H1 (cell line): Measurements from ENCODE around the gene KRT27.

Source experiments
- CEBPB ChIP-seq: IDR thresholded peaks from 2 replicates; pipeline ENCODE4 v1.6.1; 2012; ENCODE audit warnings: low read depth, low read length
- EP300 ChIP-seq, 2 experiments: IDR thresholded peaks; 1 replicate in 1 of 2; 2 replicates in 1 of 2; pipeline ENCODE4 v1.6.1; 2011 to 2012; ENCODE audit warnings: low read depth in 2 of 2, low read length in 2 of 2, mild to moderate bottlenecking in 2 of 2, borderline replicate concordance in 1 of 2, inconsistent platforms in 1 of 2, moderate library complexity in 1 of 2
- EZH2 ChIP-seq: fragments of 200-600 bp; sonication (generic); IDR thresholded peaks from 2 replicates; pipeline ENCODE4 v1.7.1; 2012; ENCODE audit warnings: low read depth, mild to moderate bottlenecking, moderate library complexity, low read length, inconsistent platforms; ENCODE audit not compliant: severe bottlenecking
- POLR2A ChIP-seq, 2 experiments: IDR thresholded peaks; 1 replicate in 1 of 2; 2 replicates in 1 of 2; pipeline ENCODE4 v1.6.1; 2011; ENCODE audit warnings: low read depth in 2 of 2, low read length in 2 of 2, mild to moderate bottlenecking in 2 of 2; ENCODE audit errors: control extremely low read depth in 1 of 2
- RFX5 ChIP-seq: IDR thresholded peaks from 2 replicates; pipeline ENCODE4 v1.6.1; 2011; ENCODE audit warnings: low read depth, low read length, improper control_type of control experiment, borderline replicate concordance
- SIN3A ChIP-seq, 2 experiments: IDR thresholded peaks in 1 of 2; conservative IDR thresholded peaks in 1 of 2; 2 replicates each; pipeline ENCODE4 v1.6.1; 2011 to 2012; ENCODE audit warnings: low read length in 2 of 2, improper control_type of control experiment in 1 of 2, low read depth in 1 of 2, mild to moderate bottlenecking in 1 of 2
- ZNF274 ChIP-seq: IDR thresholded peaks from 2 replicates; pipeline ENCODE4 v1.7.0; 2012; ENCODE audit warnings: low read length, borderline replicate concordance; ENCODE audit errors: extremely low read depth
- TF ChIP-seq, protein P1 (sequence below): IDR thresholded peaks from 2 replicates; pipeline ENCODE4 v1.6.1; 2012; ENCODE audit warnings: inconsistent platforms
- TF ChIP-seq, protein P2 (sequence below): IDR thresholded peaks from 2 replicates; pipeline ENCODE4 v1.6.1; 2011; ENCODE audit warnings: low read length, improper control_type of control experiment
- TF ChIP-seq, protein P3 (sequence below), 3 experiments: IDR thresholded peaks; 1 replicate in 2 of 3; 2 replicates in 1 of 3; pipeline versions ENCODE4 v1.5.1 to v1.6.1; 2011; ENCODE audit warnings: low read length in 3 of 3, mild to moderate bottlenecking in 3 of 3, inconsistent platforms in 2 of 3, low read depth in 1 of 3, moderate library complexity in 1 of 3; ENCODE audit not compliant: insufficient read depth in 1 of 3; ENCODE audit errors: control extremely low read depth in 1 of 3

DNA sequence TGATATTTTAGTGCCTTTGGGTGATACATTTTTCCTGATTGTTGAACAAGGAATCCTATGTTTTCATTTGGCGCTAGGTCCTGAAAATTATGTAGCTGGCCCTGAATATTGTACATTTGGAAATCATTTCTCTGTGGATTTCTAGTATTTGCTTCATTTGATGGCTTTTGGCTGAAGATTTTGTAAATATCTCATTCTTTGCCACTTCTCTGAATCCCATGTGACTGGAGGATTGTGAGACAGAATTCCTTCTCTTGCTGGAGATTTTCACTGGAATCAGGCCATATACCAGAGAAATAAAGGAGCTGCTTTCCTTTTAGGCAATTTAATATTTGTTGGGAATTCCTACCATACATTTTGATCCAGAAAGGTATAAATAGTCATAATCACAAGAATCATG, 8.8 kb upstream of the KRT27 start:
- no peak for TF ChIP-seq POLR2A (IDR thresholded peaks at IDR 0.05; ENCODE audit: control extremely low read depth in 1 of 2, low read depth in 2 of 2, low read length in 2 of 2)
- TF ChIP-seq, protein P1, sequence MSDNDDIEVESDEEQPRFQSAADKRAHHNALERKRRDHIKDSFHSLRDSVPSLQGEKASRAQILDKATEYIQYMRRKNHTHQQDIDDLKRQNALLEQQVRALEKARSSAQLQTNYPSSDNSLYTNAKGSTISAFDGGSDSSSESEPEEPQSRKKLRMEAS, result no peak
- TF ChIP-seq CEBPB, result no peak
- no peak for TF ChIP-seq EP300 (IDR thresholded peaks at IDR 0.05; ENCODE audit: borderline replicate concordance in 1 of 2, low read depth in 2 of 2, low read length in 2 of 2)
- no peak for TF ChIP-seq ZNF274
- TF ChIP-seq EZH2, result no peak
- TF ChIP-seq SIN3A (conservative IDR thresholded peaks at IDR 0.05 in 1 of 2, IDR thresholded peaks at IDR 0.05 in 1 of 2; ENCODE audit: low read depth in 1 of 2, low read length in 2 of 2), result no peak
- TF ChIP-seq, protein P2, sequence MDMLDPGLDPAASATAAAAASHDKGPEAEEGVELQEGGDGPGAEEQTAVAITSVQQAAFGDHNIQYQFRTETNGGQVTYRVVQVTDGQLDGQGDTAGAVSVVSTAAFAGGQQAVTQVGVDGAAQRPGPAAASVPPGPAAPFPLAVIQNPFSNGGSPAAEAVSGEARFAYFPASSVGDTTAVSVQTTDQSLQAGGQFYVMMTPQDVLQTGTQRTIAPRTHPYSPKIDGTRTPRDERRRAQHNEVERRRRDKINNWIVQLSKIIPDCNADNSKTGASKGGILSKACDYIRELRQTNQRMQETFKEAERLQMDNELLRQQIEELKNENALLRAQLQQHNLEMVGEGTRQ, result no peak
- TF ChIP-seq RFX5, result no peak
- TF ChIP-seq, protein P3, sequence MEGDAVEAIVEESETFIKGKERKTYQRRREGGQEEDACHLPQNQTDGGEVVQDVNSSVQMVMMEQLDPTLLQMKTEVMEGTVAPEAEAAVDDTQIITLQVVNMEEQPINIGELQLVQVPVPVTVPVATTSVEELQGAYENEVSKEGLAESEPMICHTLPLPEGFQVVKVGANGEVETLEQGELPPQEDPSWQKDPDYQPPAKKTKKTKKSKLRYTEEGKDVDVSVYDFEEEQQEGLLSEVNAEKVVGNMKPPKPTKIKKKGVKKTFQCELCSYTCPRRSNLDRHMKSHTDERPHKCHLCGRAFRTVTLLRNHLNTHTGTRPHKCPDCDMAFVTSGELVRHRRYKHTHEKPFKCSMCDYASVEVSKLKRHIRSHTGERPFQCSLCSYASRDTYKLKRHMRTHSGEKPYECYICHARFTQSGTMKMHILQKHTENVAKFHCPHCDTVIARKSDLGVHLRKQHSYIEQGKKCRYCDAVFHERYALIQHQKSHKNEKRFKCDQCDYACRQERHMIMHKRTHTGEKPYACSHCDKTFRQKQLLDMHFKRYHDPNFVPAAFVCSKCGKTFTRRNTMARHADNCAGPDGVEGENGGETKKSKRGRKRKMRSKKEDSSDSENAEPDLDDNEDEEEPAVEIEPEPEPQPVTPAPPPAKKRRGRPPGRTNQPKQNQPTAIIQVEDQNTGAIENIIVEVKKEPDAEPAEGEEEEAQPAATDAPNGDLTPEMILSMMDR (IDR thresholded peaks at IDR 0.05; ENCODE audit: control extremely low read depth in 1 of 3, insufficient read depth in 1 of 3, low read depth in 1 of 3, low read length in 3 of 3), result no peak
